PC-9 (cell line): ENCODE measurements around the gene LMF1. TPM values are rescaled to one million over a fixed set of nuclear protein-coding genes. Genes with fewer than 3 reads are reported as not detected.

Experiments
- BruUV-seq: library from RNA; stranded (reverse); fragments of 400-500 nt; replicated peaks from 2 replicates; lab custom pipeline; 2021; lab: Mats Ljungman, UMichigan
- CTCF ChIA-PET: fragments of 300-600 bp; sonication (Branson Sonifier 250); formaldehyde crosslinking; loops from one replicate; lab custom pipeline; 2022; ENCODE audit warnings: antibody characterized with exemption; lab: Charles Lee
- POLR2A ChIA-PET: fragments of 300-600 bp; sonication (Branson Sonifier 250); formaldehyde crosslinking; loops from one replicate; lab custom pipeline; 2022; ENCODE audit warnings: antibody characterized with exemption; ENCODE audit not compliant: unreplicated experiment; lab: Charles Lee
- DNase-seq, 2 experiments: peaks; one replicate each; pipeline versions ENCODE4 v3.0.0 to v3.0.0-alpha.2; 2015 to 2022; ENCODE audit warnings: mixed read lengths in 1 of 2
- H2AFZ ChIP-seq: fragments of 200-600 bp; sonication (generic); 2 replicates; pipeline ENCODE4 v1.8.1; 2017; ENCODE audit warnings: antibody characterized with exemption
- H3F3A ChIP-seq: fragments of 200-600 bp; sonication (generic); 2 replicates; pipeline ENCODE4 v1.8.1; 2017; ENCODE audit warnings: antibody characterized with exemption, mild to moderate bottlenecking, low read depth; ENCODE audit not compliant: insufficient read depth
- H3K27ac ChIP-seq: fragments of 200-600 bp; sonication (generic); 2 replicates; pipeline ENCODE4 v1.6.1; 2016; ENCODE audit warnings: mixed run types
- H3K27me3 ChIP-seq: fragments of 200-600 bp; sonication (generic); 2 replicates; pipeline ENCODE4 v1.6.1; 2016; ENCODE audit warnings: low read depth, mixed run types; ENCODE audit not compliant: insufficient read depth
- H3K36me3 ChIP-seq: fragments of 200-600 bp; sonication (generic); 2 replicates; pipeline ENCODE4 v1.6.1; 2016; ENCODE audit warnings: low read depth, mixed run types
- H3K4me1 ChIP-seq: fragments of 200-600 bp; sonication (generic); replicated peaks from 2 replicates; pipeline ENCODE4 v1.6.1; 2016; ENCODE audit warnings: mixed run types; ENCODE audit not compliant: insufficient read depth
- H3K4me2 ChIP-seq: fragments of 200-600 bp; sonication (generic); 2 replicates; pipeline ENCODE4 v1.6.1; 2017; ENCODE audit warnings: mixed run types
- H3K4me3 ChIP-seq: fragments of 200-600 bp; sonication (generic); 2 replicates; pipeline ENCODE4 v1.6.1; 2016; ENCODE audit warnings: mixed run types
- H3K79me2 ChIP-seq: fragments of 200-600 bp; sonication (generic); 2 replicates; pipeline ENCODE4 v1.6.1; 2017; ENCODE audit warnings: low read depth, mixed run types
- H3K9me2 ChIP-seq: fragments of 200-600 bp; sonication (generic); 2 replicates; pipeline ENCODE4 v1.8.1; 2017; ENCODE audit warnings: mild to moderate bottlenecking; ENCODE audit not compliant: insufficient read depth
- H3K9me3 ChIP-seq: fragments of 200-600 bp; sonication (generic); 2 replicates; pipeline ENCODE4 v1.8.1; 2016; ENCODE audit warnings: low read depth; ENCODE audit not compliant: insufficient read depth
- H4K20me1 ChIP-seq: fragments of 200-600 bp; sonication (generic); 2 replicates; pipeline ENCODE4 v1.8.1; 2017; ENCODE audit not compliant: insufficient read depth
- CTCF ChIP-seq: fragments of 200-600 bp; sonication (generic); conservative IDR thresholded peaks from 2 replicates; pipeline ENCODE4 v1.6.1; 2017; ENCODE audit warnings: mixed run types, antibody characterized with exemption, mild to moderate bottlenecking, moderate library complexity
- EZH2 ChIP-seq: fragments of 200-600 bp; sonication (generic); IDR thresholded peaks from 2 replicates; pipeline ENCODE4 v1.8.0; 2017; ENCODE audit warnings: antibody characterized with exemption, low read depth
- intact Hi-C: fragments of 100-400 bp; cut with micrococcal nuclease; formaldehyde crosslinking; loops from one replicate; pipeline ENCODE4 v1.10.0; 2022; ENCODE audit not compliant: unreplicated experiment
- total RNA-seq: library from RNA; stranded (reverse); gene quantifications from 2 replicates; pipeline ENCODE4 v1.2.3, GENCODE V29; 2021

Gene LMF1
- total RNA-seq, 1 experiment from 2014 or later, result 31.3 TPM

GRCh38 chr16:921321-921905 is 49.4 kb downstream of the LMF1 start:
- no peak overlapping the region for H3K4me3 ChIP-seq
- H3K79me2 ChIP-seq, result no peaks in the 10 kb centered on the region
- no peaks in the 10 kb centered on the region for H3K4me1 ChIP-seq
- no peaks in the 10 kb centered on the region for H3K36me3 ChIP-seq
- no peaks in the 10 kb centered on the region for H3K9me3 ChIP-seq
- no peak overlapping the region for H3K27ac ChIP-seq
- TF ChIP-seq EZH2 (no peak), CTCF (no peak)
- DNase-seq, result no peak
- no peak overlapping the region for H3K4me2 ChIP-seq
- ChIA-PET CTCF (no interaction called here), POLR2A (no interaction called here)
- H3F3A ChIP-seq, result peaks cover 9% of the 10 kb centered on the region; the same call in 1 of the 2 replicates
- no peaks in the 10 kb centered on the region for H3K27me3 ChIP-seq
- 0 out of 2 replicates have a peak, but pooled peaks cover 3% of the 10 kb centered on the region for H4K20me1 ChIP-seq
- no peaks in the 10 kb centered on the region for H3K9me2 ChIP-seq
- no TSS peak for BruUV-seq
- intact Hi-C loops, result no loop called here
- H2AFZ ChIP-seq, result no peak overlapping the region

- H3K36me3 ChIP-seq, result no peaks in the 10 kb centered on the region
- no peaks in the 10 kb centered on the region for H3K27me3 ChIP-seq
- TF ChIP-seq EZH2 (no peak), CTCF (no peak)
- no peak overlapping the region for H3K4me2 ChIP-seq
- intact Hi-C loops, result no loop called here
- H3K9me2 ChIP-seq, result no peaks in the 10 kb centered on the region
- no peak overlapping the region for H2AFZ ChIP-seq
- DNase-seq, result no peak
- 0 out of 2 replicates have a peak, but pooled peaks cover 3% of the 10 kb centered on the region for H4K20me1 ChIP-seq
- no peaks in the 10 kb centered on the region for H3K79me2 ChIP-seq
- CTCF ChIA-PET, result no interaction called here
- POLR2A ChIA-PET, result no interaction called here
- no peaks in the 10 kb centered on the region for H3K9me3 ChIP-seq
- no peak overlapping the region for H3K27ac ChIP-seq
- H3F3A ChIP-seq, result peaks cover 3% of the 10 kb centered on the region; the same call in 1 of the 2 replicates
- no peaks in the 10 kb centered on the region for H3K4me1 ChIP-seq
- no TSS peak for BruUV-seq
- H3K4me3 ChIP-seq, result no peak overlapping the region
These were observed 50.1 kb downstream of the LMF1 start for GRCh38 chr16:920717-921116.

- ChIA-PET POLR2A (no interaction called here), CTCF (no interaction called here)
- intact Hi-C loops, result no loop called here
These were observed 50.6 kb downstream of the LMF1 start for GRCh38 chr16:920051-920681.

More at GRCh38 chr16:920051-920681, 50.6 kb downstream of the LMF1 start:
- H3K4me3 ChIP-seq, result no peak overlapping the region
- H3K36me3 ChIP-seq, result no peaks in the 10 kb centered on the region
- H3K4me1 ChIP-seq, result no peaks in the 10 kb centered on the region
- no peaks in the 10 kb centered on the region for H3K9me3 ChIP-seq
- TF ChIP-seq EZH2, result no peak
- no peak for TF ChIP-seq CTCF
- H3K27me3 ChIP-seq, result no peaks in the 10 kb centered on the region
- H4K20me1 ChIP-seq, result 0 out of 2 replicates have a peak, but pooled peaks cover 2% of the 10 kb centered on the region
- no peaks in the 10 kb centered on the region for H3K79me2 ChIP-seq
- H3K9me2 ChIP-seq, result no peaks in the 10 kb centered on the region
- no peaks in the 10 kb centered on the region for H3F3A ChIP-seq
- no peak for DNase-seq
- H2AFZ ChIP-seq, result no peak overlapping the region
- no peak overlapping the region for H3K27ac ChIP-seq
- H3K4me2 ChIP-seq, result no peak overlapping the region
- no TSS peak for BruUV-seq
